ENCODE data around the gene NCAM2. TPM values are rescaled to one million over a fixed set of nuclear protein-coding genes. Genes with fewer than 3 reads are reported as not detected.

Gene NCAM2
- polyA plus RNA-seq, 1 donor = 9.9 TPM

DNA sequence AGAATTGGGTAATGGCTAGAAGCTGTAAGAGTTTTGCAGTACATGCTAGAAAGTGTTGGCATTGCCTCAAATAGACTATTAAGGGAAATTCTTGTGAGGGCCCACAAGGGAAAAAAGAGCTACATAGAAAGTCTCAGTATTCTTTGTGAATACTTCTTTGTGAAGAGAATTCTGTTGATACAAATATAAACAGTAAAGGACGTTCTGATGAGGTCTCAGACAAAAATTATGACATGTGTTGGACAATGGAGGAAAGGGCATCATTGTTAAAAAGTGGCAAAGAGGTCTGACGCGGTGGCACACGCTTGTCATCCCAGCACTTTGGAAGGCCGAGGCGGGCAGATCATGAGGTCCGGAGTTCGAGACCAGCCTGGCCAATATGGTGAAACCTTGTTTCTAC is 458.9 kb downstream of the NCAM2 start:
- DNase-seq = no peak

DNA sequence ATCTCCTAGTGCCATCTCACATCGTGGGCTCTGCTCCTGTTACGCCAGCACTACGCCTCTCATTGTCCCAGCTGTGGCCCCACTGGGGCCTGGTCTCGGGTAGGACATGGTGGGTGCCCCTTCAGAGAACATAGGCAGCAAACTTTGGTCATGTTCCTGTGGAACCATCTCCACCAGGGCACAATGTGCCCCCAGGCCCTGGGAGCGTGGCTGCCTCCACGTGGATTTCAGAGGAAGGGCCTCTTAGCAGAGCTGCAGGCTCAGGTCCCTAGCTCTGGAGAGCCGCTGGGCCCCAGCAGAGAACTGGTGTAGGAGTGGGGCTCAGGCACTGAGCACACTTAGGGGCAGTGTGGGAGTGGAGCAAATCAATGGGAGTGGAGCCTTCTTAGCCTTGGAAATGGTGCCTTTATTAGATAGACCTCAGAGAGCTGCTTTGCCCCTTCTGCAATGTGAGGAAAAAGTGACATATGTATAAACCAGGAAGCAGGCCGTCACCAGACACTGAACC is 460.0 kb downstream of the NCAM2 start:
- DNase-seq = no peak

GRCh38 chr21:21460979-21461378 is 462.8 kb downstream of the NCAM2 start:
- no peak for DNase-seq

DNA sequence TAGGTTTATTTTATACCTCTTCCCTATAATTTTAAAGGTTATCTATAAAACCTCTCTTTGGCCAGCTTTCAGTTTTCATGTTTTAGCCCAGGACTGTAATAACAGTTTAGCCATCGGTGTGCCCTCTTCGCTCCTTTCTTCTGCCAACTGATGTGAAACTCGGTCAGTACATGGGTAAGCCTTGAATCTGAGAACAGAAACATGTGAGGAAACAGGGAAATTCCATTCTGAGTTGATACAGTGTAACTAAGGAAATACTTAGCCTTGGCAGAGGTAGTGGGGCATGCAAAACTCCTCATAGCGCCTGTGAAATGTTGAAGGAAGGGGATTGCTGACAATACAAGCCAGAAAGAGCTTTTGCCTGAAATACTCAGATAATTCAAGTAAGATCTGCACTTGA is 465.2 kb downstream of the NCAM2 start:
- DNase-seq = no peak

DNA sequence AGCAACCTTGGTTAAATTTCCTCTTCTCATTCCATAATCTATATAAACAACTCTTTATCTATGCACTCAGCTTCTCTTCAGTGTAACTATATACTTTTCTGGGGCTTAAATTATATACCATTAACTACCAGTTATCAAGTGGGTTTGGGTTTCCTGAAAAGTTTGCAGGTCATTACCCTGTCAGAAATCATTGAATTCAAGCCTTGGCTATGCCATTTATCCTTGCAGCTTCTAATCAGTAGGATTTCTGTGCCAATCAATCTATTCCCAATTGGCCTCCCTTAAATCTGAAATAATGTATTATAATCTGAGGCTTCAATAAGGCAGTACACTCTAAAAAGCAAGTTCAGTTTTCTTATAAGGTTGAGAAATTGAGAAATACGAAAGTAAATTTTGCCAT is 466.5 kb downstream of the NCAM2 start:
- DNase-seq = no peak

DNA sequence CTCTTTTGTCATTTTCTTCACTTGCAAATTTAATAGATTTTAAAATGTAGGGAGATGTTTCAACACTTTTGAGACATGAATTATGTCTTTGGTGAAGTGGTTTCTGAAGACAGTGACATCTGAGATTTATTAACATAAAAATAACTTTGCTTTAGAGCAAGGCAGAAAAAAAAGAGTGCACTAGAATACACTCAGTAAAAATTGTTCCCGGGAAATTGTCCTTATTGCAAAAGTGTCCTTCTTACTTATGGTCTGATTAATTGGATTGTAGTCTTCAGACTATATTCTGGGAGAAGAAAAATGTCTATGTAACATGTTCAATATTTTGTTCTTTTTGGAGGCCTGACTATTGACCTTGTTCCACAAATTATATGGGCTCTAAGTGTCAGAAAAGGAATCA is 468.5 kb downstream of the NCAM2 start:
- DNase-seq = no peak

DNA sequence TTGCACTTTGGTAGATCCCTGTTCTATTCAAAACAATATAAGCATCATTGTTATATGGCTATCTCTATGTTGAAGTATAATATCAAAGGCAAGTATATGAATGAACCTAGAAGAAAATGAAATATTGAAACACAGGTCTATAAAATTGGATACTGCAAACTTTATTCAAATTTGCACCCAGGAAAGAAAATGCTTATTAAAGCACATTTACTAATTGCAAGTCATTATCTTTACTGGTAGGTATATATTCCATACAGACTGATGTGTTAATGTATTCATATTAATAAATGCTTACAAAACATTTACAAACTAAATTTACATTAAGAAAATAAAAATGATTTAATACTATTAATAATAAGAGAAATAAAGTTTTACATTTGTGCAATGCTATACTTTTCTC is 469.8 kb downstream of the NCAM2 start:
- no peak for DNase-seq

- no peak for DNase-seq
Observed at GRCh38 chr21:21481239-21481638, 483.0 kb downstream of the NCAM2 start.

GRCh38 chr21:21508859-21509258 is 510.6 kb downstream of the NCAM2 start:
- no peak for DNase-seq

DNA sequence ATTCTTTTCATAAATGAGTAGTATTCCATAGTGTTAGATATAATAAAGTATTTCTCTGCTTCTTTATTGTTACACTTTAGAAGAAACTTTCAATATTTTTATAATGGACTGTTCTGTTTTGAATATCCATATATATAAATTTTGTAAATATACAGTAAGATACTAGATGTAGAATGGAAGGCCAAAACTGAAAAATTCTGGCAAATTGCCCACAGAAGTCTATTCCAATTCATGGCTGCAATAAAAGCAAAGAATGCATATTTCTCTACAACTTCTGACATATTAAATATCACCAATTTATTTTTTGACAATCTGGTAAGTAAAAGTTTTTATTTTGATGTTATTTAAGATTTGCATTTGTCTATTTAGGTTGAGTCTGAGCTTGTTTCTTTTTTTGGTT is 532.5 kb downstream of the NCAM2 start:
- no peak for DNase-seq

DNA sequence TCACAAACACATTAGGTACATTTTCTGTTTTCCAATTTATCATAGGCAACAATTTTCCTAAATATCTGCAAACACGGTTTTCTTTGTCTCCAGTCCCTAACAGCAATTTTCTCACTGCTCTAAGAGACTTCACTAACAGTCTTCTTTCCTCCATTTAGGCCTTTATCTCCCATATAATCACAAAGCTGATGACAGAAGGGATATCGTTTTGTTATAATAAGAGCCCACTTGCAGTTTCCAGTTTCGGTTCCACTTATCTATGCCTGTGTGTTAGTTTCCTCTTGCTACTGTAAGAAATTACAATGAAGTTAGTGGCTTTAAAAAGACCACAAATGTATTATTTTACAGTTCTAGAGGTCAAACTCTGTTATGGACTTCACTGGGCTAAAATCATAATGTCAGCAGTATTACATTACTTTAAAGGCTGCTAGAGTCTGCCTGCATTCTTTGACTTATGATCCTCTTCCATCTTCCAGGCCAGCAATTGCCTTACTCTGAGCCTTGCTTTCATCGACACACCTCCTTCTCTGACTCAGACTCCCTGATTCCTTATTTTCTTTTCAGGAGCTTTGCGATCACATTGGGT is 549.3 kb downstream of the NCAM2 start:
- no peak for DNase-seq

DNA sequence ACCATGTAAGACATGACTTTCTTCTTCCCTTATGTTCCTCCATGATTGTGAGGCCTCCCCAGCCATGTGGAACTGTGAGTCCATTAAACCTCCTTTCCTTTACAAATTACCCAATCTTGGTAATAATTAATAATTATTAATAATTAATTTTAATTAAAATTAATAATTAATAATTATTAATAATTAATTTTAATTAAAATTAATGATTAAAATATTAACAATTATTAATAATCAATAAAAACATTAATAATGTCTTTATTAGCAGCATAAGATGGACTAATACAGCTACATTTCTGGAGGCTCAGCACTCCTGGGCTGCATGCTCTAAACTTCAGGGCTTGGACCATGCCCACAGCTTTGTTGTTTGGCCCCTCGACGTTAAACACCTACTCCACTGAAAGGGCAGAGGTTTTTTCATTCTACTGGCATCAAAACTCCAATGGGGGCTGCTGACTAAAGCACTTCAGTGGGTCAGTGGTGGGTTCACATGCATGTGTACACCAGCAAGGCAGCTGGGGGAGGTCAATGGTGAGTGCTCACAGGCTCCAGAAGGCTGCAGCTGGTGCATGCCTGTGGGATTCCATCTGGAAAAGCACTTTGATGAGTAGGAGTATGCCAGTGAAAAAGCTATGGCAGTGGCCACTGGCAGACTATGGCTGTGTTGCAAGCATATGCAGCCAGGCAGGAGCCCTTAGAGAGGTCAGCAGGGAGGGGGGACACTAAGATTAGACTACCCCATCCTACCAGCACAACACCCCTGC is 561.3 kb downstream of the NCAM2 start:
- no peak for DNase-seq
